ENCODE measurements around the gene CD1D.

DNA sequence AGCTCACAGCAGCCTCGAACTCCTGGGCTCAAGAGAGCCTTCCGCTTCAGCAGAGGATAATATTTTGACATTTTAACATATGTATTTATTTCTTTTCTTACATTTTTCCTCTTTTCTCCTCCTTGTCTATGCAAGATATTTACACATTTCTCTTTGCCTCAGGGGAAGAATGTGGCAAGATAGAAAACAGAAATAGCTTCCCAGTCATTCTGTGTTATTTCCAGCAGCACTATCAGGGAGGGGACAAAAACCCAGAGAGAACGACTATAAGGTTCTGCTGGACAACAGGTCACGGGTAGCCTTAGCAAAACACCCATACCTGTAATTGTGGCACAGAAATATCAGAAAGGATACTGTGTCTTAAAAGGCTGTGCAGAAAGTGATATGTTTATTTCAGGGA is 7.9 kb downstream of the CD1D start:
- TF ChIP-seq, protein P1, sequence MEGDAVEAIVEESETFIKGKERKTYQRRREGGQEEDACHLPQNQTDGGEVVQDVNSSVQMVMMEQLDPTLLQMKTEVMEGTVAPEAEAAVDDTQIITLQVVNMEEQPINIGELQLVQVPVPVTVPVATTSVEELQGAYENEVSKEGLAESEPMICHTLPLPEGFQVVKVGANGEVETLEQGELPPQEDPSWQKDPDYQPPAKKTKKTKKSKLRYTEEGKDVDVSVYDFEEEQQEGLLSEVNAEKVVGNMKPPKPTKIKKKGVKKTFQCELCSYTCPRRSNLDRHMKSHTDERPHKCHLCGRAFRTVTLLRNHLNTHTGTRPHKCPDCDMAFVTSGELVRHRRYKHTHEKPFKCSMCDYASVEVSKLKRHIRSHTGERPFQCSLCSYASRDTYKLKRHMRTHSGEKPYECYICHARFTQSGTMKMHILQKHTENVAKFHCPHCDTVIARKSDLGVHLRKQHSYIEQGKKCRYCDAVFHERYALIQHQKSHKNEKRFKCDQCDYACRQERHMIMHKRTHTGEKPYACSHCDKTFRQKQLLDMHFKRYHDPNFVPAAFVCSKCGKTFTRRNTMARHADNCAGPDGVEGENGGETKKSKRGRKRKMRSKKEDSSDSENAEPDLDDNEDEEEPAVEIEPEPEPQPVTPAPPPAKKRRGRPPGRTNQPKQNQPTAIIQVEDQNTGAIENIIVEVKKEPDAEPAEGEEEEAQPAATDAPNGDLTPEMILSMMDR (IDR thresholded peaks at IDR 0.05), result no peak
- TF ChIP-seq POLR2A (IDR thresholded peaks at IDR 0.05) (no peak), EP300 (IDR thresholded peaks at IDR 0.05) (no peak)

Data from stomach (tissue), 4 donors.